Calu3 (cell line): ENCODE data around the gene MCF2L2. TPM values are rescaled to one million over a fixed set of nuclear protein-coding genes. Genes with fewer than 3 reads are reported as not detected.

Experiments used
- BruUV-seq: library from RNA; stranded (reverse); fragments of 400-500 nt; replicated peaks from 2 replicates; lab custom pipeline; 2021; lab: Mats Ljungman, UMichigan
- CTCF ChIA-PET: fragments of 300-600 bp; sonication (Branson Sonifier 250); formaldehyde crosslinking; loops from one replicate; lab custom pipeline; 2022; ENCODE audit warnings: antibody characterized with exemption; lab: Charles Lee
- DNase-seq: peaks from one replicate; pipeline ENCODE4 v3.0.0; 2022
- H3K27ac Mint-ChIP-seq: one replicate; pipeline ENCODE4 v1.8.0; 2022; ENCODE audit warnings: mixed read lengths; ENCODE audit not compliant: unreplicated experiment
- H3K27me3 Mint-ChIP-seq: one replicate; pipeline ENCODE4 v1.8.0; 2022; ENCODE audit warnings: mixed read lengths; ENCODE audit not compliant: unreplicated experiment
- H3K36me3 Mint-ChIP-seq: one replicate; pipeline ENCODE4 v1.8.0; 2022; ENCODE audit warnings: mild to moderate bottlenecking, moderate library complexity, mixed read lengths; ENCODE audit not compliant: insufficient read depth, unreplicated experiment
- H3K4me1 Mint-ChIP-seq: one replicate; pipeline ENCODE4 v1.8.0; 2022; ENCODE audit warnings: mild to moderate bottlenecking, low read depth, mixed read lengths; ENCODE audit not compliant: unreplicated experiment
- H3K4me3 Mint-ChIP-seq: one replicate; pipeline ENCODE4 v1.8.0; 2022; ENCODE audit warnings: mild to moderate bottlenecking, low read depth, moderate library complexity, mixed read lengths; ENCODE audit not compliant: unreplicated experiment
- H3K9me3 Mint-ChIP-seq: one replicate; pipeline ENCODE4 v1.8.0; 2022; ENCODE audit warnings: low read depth, mixed read lengths; ENCODE audit not compliant: unreplicated experiment
- intact Hi-C: fragments of 100-400 bp; cut with micrococcal nuclease; formaldehyde crosslinking; loops from one replicate; pipeline ENCODE4 v1.10.0; 2022; ENCODE audit not compliant: unreplicated experiment
- total RNA-seq: library from RNA; stranded (reverse); gene quantifications from 2 replicates; pipeline ENCODE4 v1.2.3, GENCODE V29; 2022
- TF ChIP-seq, protein P1 (sequence below): fragments of 200-600 bp; IDR thresholded peaks from one replicate; pipeline ENCODE4 v1.8.0; 2022; ENCODE audit warnings: antibody characterized with exemption; ENCODE audit not compliant: unreplicated experiment

The MCF2L2 gene
- total RNA-seq, 1 experiment from 2014 or later, result 0.35 TPM

DNA sequence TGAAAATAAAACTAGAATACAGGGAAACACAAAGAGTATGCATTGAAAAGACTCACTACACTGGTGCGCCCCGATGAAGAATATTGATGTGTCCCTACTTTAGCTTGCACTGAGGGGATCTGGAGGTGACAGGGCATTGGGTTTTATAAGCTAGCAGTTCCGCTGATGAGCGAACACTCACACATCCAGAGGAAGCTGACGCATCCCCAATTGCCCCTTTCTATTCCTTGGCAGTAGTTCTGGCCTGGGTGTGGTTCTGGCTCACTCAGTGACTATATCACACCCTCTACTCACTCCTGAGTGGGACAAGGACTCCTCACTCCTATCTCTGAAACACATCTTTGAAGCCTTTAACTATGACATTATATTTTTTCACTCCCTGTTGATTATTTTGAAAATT lies 104.3 kb downstream of the MCF2L2 start:
- no peak overlapping the region for H3K4me3 Mint-ChIP-seq
- BruUV-seq, result no TSS peak
- CTCF ChIA-PET, result interaction anchor here (1.1 kb wide), 1 partner anchor 19 kb away, joined by 10 read pairs; no protein-coding TSS in a partner anchor

DNA sequence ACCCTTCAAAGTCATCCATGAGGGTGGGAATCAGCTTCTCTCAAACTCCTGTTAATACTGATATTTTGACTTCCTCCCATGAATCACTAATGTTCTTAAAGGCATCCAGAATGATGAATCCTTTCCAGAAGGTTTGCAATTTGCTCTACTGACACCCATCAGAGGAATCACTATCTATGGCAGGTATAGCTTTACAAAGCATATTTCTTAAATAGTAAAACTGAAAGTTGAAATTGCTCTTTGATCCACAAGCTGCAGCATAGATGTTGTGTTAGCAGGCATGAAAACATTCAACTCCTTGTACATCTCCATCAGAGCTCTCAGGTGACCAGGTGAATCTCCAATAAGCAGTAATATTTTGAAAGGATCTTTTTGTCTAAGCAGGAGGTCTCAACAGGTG lies 109.0 kb downstream of the MCF2L2 start:
- Mint-ChIP-seq H3K27ac (no peak overlapping the region), H3K36me3 (no peaks in the 10 kb centered on the region), H3K9me3 (no peaks in the 10 kb centered on the region), H3K27me3 (no peaks in the 10 kb centered on the region), H3K4me3 (no peak overlapping the region), H3K4me1 (peaks cover 28% of the 10 kb centered on the region)
- intact Hi-C loops, result no loop called here
- BruUV-seq, result no TSS peak
- TF ChIP-seq, protein P1, sequence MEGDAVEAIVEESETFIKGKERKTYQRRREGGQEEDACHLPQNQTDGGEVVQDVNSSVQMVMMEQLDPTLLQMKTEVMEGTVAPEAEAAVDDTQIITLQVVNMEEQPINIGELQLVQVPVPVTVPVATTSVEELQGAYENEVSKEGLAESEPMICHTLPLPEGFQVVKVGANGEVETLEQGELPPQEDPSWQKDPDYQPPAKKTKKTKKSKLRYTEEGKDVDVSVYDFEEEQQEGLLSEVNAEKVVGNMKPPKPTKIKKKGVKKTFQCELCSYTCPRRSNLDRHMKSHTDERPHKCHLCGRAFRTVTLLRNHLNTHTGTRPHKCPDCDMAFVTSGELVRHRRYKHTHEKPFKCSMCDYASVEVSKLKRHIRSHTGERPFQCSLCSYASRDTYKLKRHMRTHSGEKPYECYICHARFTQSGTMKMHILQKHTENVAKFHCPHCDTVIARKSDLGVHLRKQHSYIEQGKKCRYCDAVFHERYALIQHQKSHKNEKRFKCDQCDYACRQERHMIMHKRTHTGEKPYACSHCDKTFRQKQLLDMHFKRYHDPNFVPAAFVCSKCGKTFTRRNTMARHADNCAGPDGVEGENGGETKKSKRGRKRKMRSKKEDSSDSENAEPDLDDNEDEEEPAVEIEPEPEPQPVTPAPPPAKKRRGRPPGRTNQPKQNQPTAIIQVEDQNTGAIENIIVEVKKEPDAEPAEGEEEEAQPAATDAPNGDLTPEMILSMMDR, result no peak
- CTCF ChIA-PET, result interaction anchor here (0.7 to 1.2 kb wide), 3 partner anchors 9 to 12 kb away, joined by 3 to 4 read pairs (median 3); no protein-coding TSS in a partner anchor
- no peak for DNase-seq

More for the DNA sequence above, 104.3 kb downstream of the MCF2L2 start:
- Mint-ChIP-seq H3K9me3 (no peaks in the 10 kb centered on the region), H3K4me1 (peaks cover 28% of the 10 kb centered on the region), H3K36me3 (peaks cover 5% of the 10 kb centered on the region), H3K27me3 (no peaks in the 10 kb centered on the region), H3K27ac (no peak overlapping the region)
- TF ChIP-seq, protein P1, result no peak
- no peak for DNase-seq
- intact Hi-C loops, result no loop called here

DNA sequence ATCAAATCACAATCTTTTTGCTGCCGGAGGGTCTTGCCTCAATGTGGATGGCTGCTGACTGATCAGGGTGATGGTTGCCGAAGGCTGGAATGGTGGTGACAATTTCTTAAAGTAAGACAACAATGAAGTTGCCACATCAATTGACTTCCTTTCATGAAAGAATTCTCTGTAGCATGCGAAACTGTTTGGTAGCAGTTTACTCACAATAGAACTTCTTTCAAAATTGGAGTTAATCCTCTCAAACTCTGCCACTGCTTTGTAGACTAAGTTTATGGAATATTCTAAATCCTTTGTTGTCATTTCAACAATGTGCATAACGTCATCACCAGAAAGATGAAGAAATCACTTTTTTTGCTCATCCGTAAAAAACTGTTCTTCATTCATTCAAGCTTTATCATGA lies 109.5 kb downstream of the MCF2L2 start:
- H3K9me3 Mint-ChIP-seq, result no peaks in the 10 kb centered on the region
- CTCF ChIA-PET, result interaction anchor here (0.7 to 1.2 kb wide), 3 partner anchors 9 to 11 kb away, joined by 3 to 4 read pairs (median 3); no protein-coding TSS in a partner anchor

DNA sequence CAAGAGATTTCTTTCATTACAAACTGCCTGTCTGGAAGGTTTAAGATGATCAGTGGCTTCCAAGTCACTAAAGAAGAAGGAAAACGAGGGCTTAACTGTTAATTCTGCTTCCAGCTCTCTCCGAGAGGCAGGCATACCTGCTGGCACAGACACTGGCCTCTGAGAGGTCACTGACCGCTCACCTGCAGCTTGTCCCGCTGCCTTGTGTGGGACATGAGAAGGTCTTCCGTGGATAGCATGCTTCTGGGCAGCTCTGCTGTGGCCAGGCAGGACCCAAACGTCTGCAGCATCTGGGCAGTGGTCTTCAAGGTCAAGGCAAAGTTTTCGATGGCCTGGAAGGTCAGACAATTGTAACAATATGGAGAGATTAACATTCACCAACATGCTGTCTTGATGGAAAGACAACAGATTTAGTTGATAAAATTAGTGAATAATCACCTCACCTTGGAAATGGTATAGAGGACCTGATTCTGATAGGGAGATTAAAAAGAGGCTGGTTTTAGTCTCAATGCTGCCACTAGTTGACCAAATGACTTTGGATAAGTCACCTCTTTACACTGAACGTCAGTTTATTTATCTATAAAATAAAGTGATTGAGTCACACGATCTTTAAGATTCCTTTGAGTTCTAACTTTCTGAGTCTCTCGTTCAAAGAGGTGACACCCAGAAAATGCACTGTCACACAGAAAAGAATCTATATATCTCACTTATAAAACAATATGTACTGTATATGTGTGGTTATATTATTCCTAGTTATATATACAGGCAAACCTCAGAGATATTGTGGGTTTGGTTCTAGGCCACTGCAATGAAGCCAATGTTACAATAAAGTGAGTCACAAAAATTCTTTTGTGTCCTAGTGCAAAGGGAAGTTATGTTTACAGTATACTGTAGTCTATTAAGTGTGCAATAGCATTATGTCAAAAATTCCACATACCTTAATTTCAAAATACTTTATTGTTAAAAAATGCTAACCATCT lies 110.2 kb downstream of the MCF2L2 start:
- Mint-ChIP-seq H3K4me1 (peaks cover 28% of the 10 kb centered on the region), H3K27me3 (no peaks in the 10 kb centered on the region), H3K27ac (no peak overlapping the region), H3K4me3 (no peak overlapping the region), H3K36me3 (no peaks in the 10 kb centered on the region), H3K9me3 (no peaks in the 10 kb centered on the region)
- TF ChIP-seq, protein P1, result no peak
- BruUV-seq, result no TSS peak
- no peak for DNase-seq
- intact Hi-C loops, result no loop called here
- CTCF ChIA-PET, result no interaction called here

More for the DNA sequence above, 109.5 kb downstream of the MCF2L2 start:
- TF ChIP-seq, protein P1, result no peak
- DNase-seq, result no peak
- Mint-ChIP-seq H3K27me3 (no peaks in the 10 kb centered on the region), H3K27ac (no peak overlapping the region), H3K36me3 (no peaks in the 10 kb centered on the region), H3K4me3 (no peak overlapping the region), H3K4me1 (peaks cover 28% of the 10 kb centered on the region)
- intact Hi-C loops, result no loop called here
- no TSS peak for BruUV-seq
